GM15510 (cell line): ENCODE data around the gene PRDM1.

Experiments used
- POLR2A ChIP-seq: IDR thresholded peaks from 3 replicates; pipeline ENCODE4 v1.6.1; 2011; ENCODE audit warnings: borderline replicate concordance; ENCODE audit not compliant: insufficient read length; ENCODE audit errors: extremely low read depth

The PRDM1 gene

GRCh38 chr6:106059331-106059730 is 26.8 kb upstream of the PRDM1 start:
- TF ChIP-seq POLR2A = no peak

- no peak for TF ChIP-seq POLR2A
Observed at GRCh38 chr6:106060167-106060566, 26.0 kb upstream of the PRDM1 start.

- no peak for TF ChIP-seq POLR2A
Observed at GRCh38 chr6:106063448-106063850, 22.7 kb upstream of the PRDM1 start.

- no peak for TF ChIP-seq POLR2A
Observed at GRCh38 chr6:106064142-106064541, 22.0 kb upstream of the PRDM1 start.

- no peak for TF ChIP-seq POLR2A
Observed at GRCh38 chr6:106064756-106065155, 21.4 kb upstream of the PRDM1 start.

- no peak for TF ChIP-seq POLR2A
Observed at GRCh38 chr6:106066989-106067388, 19.1 kb upstream of the PRDM1 start.

- TF ChIP-seq POLR2A = no peak
Observed at GRCh38 chr6:106069478-106069877, 16.7 kb upstream of the PRDM1 start.

- TF ChIP-seq POLR2A = no peak
Observed at GRCh38 chr6:106070636-106071035, 15.5 kb upstream of the PRDM1 start.

- TF ChIP-seq POLR2A = no peak
Observed at GRCh38 chr6:106072501-106073090, 13.5 kb upstream of the PRDM1 start.

GRCh38 chr6:106074146-106074545 is 12.0 kb upstream of the PRDM1 start:
- no peak for TF ChIP-seq POLR2A

- no peak for TF ChIP-seq POLR2A
Observed at GRCh38 chr6:106076139-106076538, 10.0 kb upstream of the PRDM1 start.

- TF ChIP-seq POLR2A = no peak
Observed at GRCh38 chr6:106077170-106077569, 9.0 kb upstream of the PRDM1 start.

- TF ChIP-seq POLR2A = no peak
Observed at GRCh38 chr6:106077881-106078280, 8.3 kb upstream of the PRDM1 start.

- no peak for TF ChIP-seq POLR2A
Observed at GRCh38 chr6:106079961-106080762, 6.0 kb upstream of the PRDM1 start.

GRCh38 chr6:106080763-106081095 is 5.4 kb upstream of the PRDM1 start:
- TF ChIP-seq POLR2A = no peak

- no peak for TF ChIP-seq POLR2A
Observed at GRCh38 chr6:106081715-106082114, 4.4 kb upstream of the PRDM1 start.
